Measurements from ENCODE around the gene CRIP3. TPM values are rescaled to one million over a fixed set of nuclear protein-coding genes. Genes with fewer than 3 reads are reported as not detected.

CRIP3 gene
- total RNA-seq, 2 experiments from 2014 or later = 2.2 to 2.4 TPM

GRCh38 chr6:43290905-43291355 is 17.7 kb downstream of the CRIP3 start:
- H3K36me3 Mint-ChIP-seq (ENCODE audit: low read depth) = no peaks in the 10 kb centered on the region
- H3K4me3 Mint-ChIP-seq = no peak overlapping the region
- TF ChIP-seq CTCF (IDR thresholded peaks at IDR 0.05) = no peak
- H3K4me1 Mint-ChIP-seq (ENCODE audit: low read depth) = no peaks in the 10 kb centered on the region
- H3K27me3 Mint-ChIP-seq = peaks cover 10% of the 10 kb centered on the region
- DNase-seq = no peak
- CTCF ChIA-PET = no interaction called here
- H3K9me3 Mint-ChIP-seq = no peaks in the 10 kb centered on the region
- H3K27ac Mint-ChIP-seq = no peak overlapping the region
- intact Hi-C loops (cut with micrococcal nuclease) = no loop called here
- ATAC-seq = no peak
- POLR2A ChIA-PET = no interaction called here

- no peak overlapping the region for H3K4me3 Mint-ChIP-seq
- H3K9me3 Mint-ChIP-seq = no peaks in the 10 kb centered on the region
- no peak for ATAC-seq
- H3K36me3 Mint-ChIP-seq (ENCODE audit: low read depth) = no peaks in the 10 kb centered on the region
- intact Hi-C loops (cut with micrococcal nuclease) = no loop called here
- H3K27ac Mint-ChIP-seq = no peak overlapping the region
- H3K27me3 Mint-ChIP-seq = peaks cover 15% of the 10 kb centered on the region
- POLR2A ChIA-PET = no interaction called here
- H3K4me1 Mint-ChIP-seq (ENCODE audit: low read depth) = no peaks in the 10 kb centered on the region
- DNase-seq = no peak
- CTCF ChIA-PET = no interaction called here
- TF ChIP-seq CTCF (IDR thresholded peaks at IDR 0.05) = no peak
Observed at GRCh38 chr6:43290339-43290904, 18.2 kb downstream of the CRIP3 start.

GRCh38 chr6:43287717-43288679 is 20.6 kb downstream of the CRIP3 start:
- H3K27ac Mint-ChIP-seq = no peak overlapping the region
- no peaks in the 10 kb centered on the region for H3K36me3 Mint-ChIP-seq (ENCODE audit: low read depth)
- no peak for DNase-seq
- ChIA-PET CTCF (interaction anchor here (1.3 kb wide), 1 partner anchor 20 kb away, joined by 6 read pairs; the partner anchor contains the start of gene CRIP3), POLR2A (no interaction called here)
- no peak for ATAC-seq
- peaks cover 18% of the 10 kb centered on the region for H3K27me3 Mint-ChIP-seq
- H3K4me3 Mint-ChIP-seq = no peak overlapping the region
- intact Hi-C loops (cut with micrococcal nuclease) = no loop called here
- H3K9me3 Mint-ChIP-seq = no peaks in the 10 kb centered on the region
- no peaks in the 10 kb centered on the region for H3K4me1 Mint-ChIP-seq (ENCODE audit: low read depth)
- no peak for TF ChIP-seq CTCF (IDR thresholded peaks at IDR 0.05)

- intact Hi-C loops (cut with micrococcal nuclease) = no loop called here
Observed at GRCh38 chr6:43286980-43287716, 21.5 kb downstream of the CRIP3 start.

More at GRCh38 chr6:43286980-43287716, 21.5 kb downstream of the CRIP3 start:
- no peak for DNase-seq
- Mint-ChIP-seq H3K4me1 (ENCODE audit: low read depth) (no peaks in the 10 kb centered on the region), H3K27ac (no peak overlapping the region), H3K9me3 (no peaks in the 10 kb centered on the region), H3K36me3 (ENCODE audit: low read depth) (no peaks in the 10 kb centered on the region), H3K4me3 (no peak overlapping the region), H3K27me3 (peaks cover 21% of the 10 kb centered on the region)
- ATAC-seq = no peak
- ChIA-PET POLR2A (interaction anchor here (0.6 kb wide), 1 partner anchor 73 kb away, joined by 3 read pairs; no protein-coding TSS in a partner anchor), CTCF (no interaction called here)
- TF ChIP-seq CTCF (IDR thresholded peaks at IDR 0.05) = no peak
